ENCODE measurements around the gene HEMGN.
"Not testable (repeated sequence)": the region's sequence is repeated elsewhere in the genome, so short reads cannot be mapped to it uniquely, and the experiment has no call there.

Gene HEMGN

GRCh38 chr9:97963232-97963631 lies 25.3 kb upstream of the HEMGN start:
- no peak for DNase-seq

GRCh38 chr9:97962575-97962974 lies 24.6 kb upstream of the HEMGN start:
- DNase-seq: no peak

GRCh38 chr9:97962136-97962535 lies 24.2 kb upstream of the HEMGN start:
- no peak for DNase-seq

GRCh38 chr9:97961361-97961760 lies 23.4 kb upstream of the HEMGN start:
- no peak for DNase-seq

GRCh38 chr9:97960678-97961328 lies 22.8 kb upstream of the HEMGN start:
- not testable (repeated sequence) for DNase-seq

GRCh38 chr9:97959585-97959984 lies 21.6 kb upstream of the HEMGN start:
- no peak for DNase-seq

- no peak for DNase-seq
Measured at GRCh38 chr9:97958812-97959511, 21.0 kb upstream of the HEMGN start.

- no peak for DNase-seq
Measured at GRCh38 chr9:97956331-97956730, 18.4 kb upstream of the HEMGN start.

- DNase-seq: peak; percentile 38 to 49
Measured at GRCh38 chr9:97954550-97954989, 16.6 kb upstream of the HEMGN start.

- not testable (repeated sequence) for DNase-seq
Measured at GRCh38 chr9:97950873-97951272, 12.9 kb upstream of the HEMGN start.

GRCh38 chr9:97947094-97947493 lies 9.1 kb upstream of the HEMGN start:
- DNase-seq: not testable (repeated sequence)

GRCh38 chr9:97945470-97945869 lies 7.5 kb upstream of the HEMGN start:
- DNase-seq: not testable (repeated sequence)

- no peak for DNase-seq
Measured at GRCh38 chr9:97944612-97945011, 6.6 kb upstream of the HEMGN start.

GRCh38 chr9:97943308-97943855 lies 5.4 kb upstream of the HEMGN start:
- no peak for DNase-seq

- DNase-seq: no peak
Measured at GRCh38 chr9:97941323-97941722, 3.4 kb upstream of the HEMGN start.

GRCh38 chr9:97940741-97941140 lies 2.8 kb upstream of the HEMGN start:
- no peak for DNase-seq

GRCh38 chr9:97940233-97940632 lies 2.3 kb upstream of the HEMGN start:
- DNase-seq: no peak

- DNase-seq: no peak
Measured at GRCh38 chr9:97936998-97937397, 974 bp downstream of the HEMGN start.

GRCh38 chr9:97935276-97935675 lies 2.7 kb downstream of the HEMGN start:
- no peak for DNase-seq

- DNase-seq: no peak
Measured at GRCh38 chr9:97934321-97935115, 3.5 kb downstream of the HEMGN start.

GRCh38 chr9:97933297-97933998 lies 4.5 kb downstream of the HEMGN start:
- DNase-seq: no peak

- no peak for DNase-seq
Measured at GRCh38 chr9:97930972-97931371, 7.0 kb downstream of the HEMGN start.

Measured in AML-193 (cell line).